Left lung (tissue), 10 donors: ENCODE data around the gene CDRT4. TPM values are rescaled to one million over a fixed set of nuclear protein-coding genes. Genes with fewer than 3 reads are reported as not detected.

Experiments
- ATAC-seq: fragments of 200-7000 bp; cut with Tn5 transposase; one replicate; pipeline ENCODE4 v1.9.1; 2020; ENCODE audit warnings: moderate library complexity
- DNase-seq, 4 donors: peaks; one replicate each; pipeline ENCODE4 v3.0.0-alpha.2; 2013 to 2020
- H3K27ac ChIP-seq, 2 donors: fragments of 200-600 bp; sonication (generic) in 1 of 2; one replicate each; pipeline versions ENCODE4 v1.5.0 to v1.8.0; 2020 to 2021
- H3K27me3 ChIP-seq, 2 donors: fragments of 200-600 bp; sonication (generic) in 1 of 2; one replicate each; pipeline versions ENCODE4 v1.5.0 to v1.8.0; 2020 to 2021
- H3K36me3 ChIP-seq, 2 donors: fragments of 200-600 bp; sonication (generic) in 1 of 2; one replicate each; pipeline versions ENCODE4 v1.5.0 to v1.8.0; 2020 to 2021
- H3K4me1 ChIP-seq, 2 donors: fragments of 200-600 bp; one replicate each; pipeline ENCODE4 v1.8.0; 2021
- H3K4me3 ChIP-seq, 2 donors: fragments of 200-600 bp; sonication (generic) in 1 of 2; one replicate each; pipeline versions ENCODE4 v1.5.0 to v1.8.0; 2020 to 2021; ENCODE audit warnings: mild to moderate bottlenecking in 1 of 2
- H3K9me3 ChIP-seq, 2 donors: fragments of 200-600 bp; sonication (generic) in 1 of 2; one replicate each; pipeline versions ENCODE4 v1.5.0 to v1.8.0; 2020 to 2021
- intact Hi-C, 2 donors: fragments of 100-400 bp; cut with DNase I; formaldehyde crosslinking; loops; one replicate each; pipeline versions ENCODE4 v1.11.2 to v1.14.2; 2022
- polyA plus RNA-seq, 6 donors: library from polyadenylated mRNA; unstranded; fragments of 120-200 nt; gene quantifications; one replicate each; pipeline ENCODE4 v1.2.1, GENCODE V29; 2013; ENCODE audit not compliant: insufficient read length in 6 of 6
- total RNA-seq, 2 donors: library from RNA; stranded (reverse); fragmentation: NEBNext Ultra II Directional; extraction: Animal tissue kit (Norgen Biotek cat#: 25700); gene quantifications; one replicate each; pipeline ENCODE4 v1.2.1, GENCODE V29; 2021
- TF ChIP-seq, protein P1 (sequence below), 2 donors: fragments of 200-600 bp; sonication (generic) in 1 of 2; IDR thresholded peaks; one replicate each; pipeline versions ENCODE4 v1.5.0 to v1.8.0; 2021; ENCODE audit warnings: antibody characterized with exemption in 2 of 2
- donor health status: DM: no; HTN: yes; CAD: no.
- donor health status: DM: no; HTN: no; CAD: no.

CDRT4 gene
- total and polyA plus RNA-seq, 8 donors = 2.7 to 24.9 (median 17.8) TPM

DNA sequence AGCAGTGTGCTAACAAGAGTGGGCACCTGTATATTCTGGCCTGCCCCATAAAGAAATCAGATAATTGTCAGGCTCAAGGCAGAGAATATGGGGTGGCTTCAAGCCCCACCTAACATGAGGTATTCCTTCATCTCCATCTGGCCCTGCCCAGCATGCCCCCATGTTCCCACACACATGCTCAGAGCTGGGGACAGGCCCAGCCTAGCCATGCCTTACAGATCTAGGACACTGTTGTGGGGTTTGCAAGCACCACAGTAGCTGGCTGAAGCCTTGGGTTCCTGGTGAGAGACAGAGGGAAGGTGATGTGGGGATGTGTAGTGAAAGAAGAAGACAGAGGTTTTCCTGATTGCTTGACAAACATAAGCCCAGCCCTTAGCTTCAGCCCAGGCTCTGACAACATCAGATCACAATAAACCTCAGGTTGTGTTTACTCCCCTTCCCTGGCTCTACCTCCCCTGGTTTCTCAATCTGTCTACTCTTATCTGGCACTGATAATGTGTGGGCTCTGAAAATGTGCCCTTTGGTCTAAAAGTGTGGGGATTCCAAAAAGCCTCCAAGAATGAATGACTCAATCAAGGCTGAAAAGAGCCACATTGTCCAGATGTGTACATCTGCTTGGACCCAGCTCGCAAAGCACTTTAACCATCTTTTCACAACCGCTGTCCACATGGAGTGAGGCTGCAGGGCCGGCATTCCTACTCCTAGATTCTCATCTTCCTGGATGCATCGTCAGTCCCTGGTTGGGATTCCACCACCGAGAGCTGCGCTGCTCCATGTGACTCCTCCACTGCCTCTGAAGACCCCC lies 34.4 kb downstream of the CDRT4 start:
- DNase-seq = peak in 2 of 4 donors; percentile 89 to 92

DNA sequence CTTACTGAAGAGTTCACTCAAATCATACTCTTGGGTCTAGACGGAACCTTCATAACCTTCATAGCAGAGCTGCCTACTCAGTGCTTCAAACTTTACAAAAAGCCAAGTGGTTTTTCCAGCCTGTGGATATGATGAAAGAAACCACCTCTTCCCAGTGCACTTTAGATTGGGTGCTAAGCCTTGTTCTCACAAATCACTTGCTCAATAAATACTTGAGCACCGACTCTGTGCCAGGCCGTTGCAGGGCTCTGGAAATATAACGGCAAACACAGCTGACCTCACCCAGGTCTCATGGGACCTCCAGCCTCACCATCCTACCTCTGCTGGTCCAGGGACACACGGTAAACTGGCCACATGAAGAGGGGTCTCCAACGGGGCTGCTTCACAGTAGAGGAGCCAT lies 35.7 kb downstream of the CDRT4 start:
- no peaks in the 10 kb centered on the region for H3K36me3 ChIP-seq
- H3K9me3 ChIP-seq = no peaks in the 10 kb centered on the region
- TF ChIP-seq, protein P1, sequence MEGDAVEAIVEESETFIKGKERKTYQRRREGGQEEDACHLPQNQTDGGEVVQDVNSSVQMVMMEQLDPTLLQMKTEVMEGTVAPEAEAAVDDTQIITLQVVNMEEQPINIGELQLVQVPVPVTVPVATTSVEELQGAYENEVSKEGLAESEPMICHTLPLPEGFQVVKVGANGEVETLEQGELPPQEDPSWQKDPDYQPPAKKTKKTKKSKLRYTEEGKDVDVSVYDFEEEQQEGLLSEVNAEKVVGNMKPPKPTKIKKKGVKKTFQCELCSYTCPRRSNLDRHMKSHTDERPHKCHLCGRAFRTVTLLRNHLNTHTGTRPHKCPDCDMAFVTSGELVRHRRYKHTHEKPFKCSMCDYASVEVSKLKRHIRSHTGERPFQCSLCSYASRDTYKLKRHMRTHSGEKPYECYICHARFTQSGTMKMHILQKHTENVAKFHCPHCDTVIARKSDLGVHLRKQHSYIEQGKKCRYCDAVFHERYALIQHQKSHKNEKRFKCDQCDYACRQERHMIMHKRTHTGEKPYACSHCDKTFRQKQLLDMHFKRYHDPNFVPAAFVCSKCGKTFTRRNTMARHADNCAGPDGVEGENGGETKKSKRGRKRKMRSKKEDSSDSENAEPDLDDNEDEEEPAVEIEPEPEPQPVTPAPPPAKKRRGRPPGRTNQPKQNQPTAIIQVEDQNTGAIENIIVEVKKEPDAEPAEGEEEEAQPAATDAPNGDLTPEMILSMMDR (IDR thresholded peaks at IDR 0.05) = no peak
- H3K4me3 ChIP-seq = no peak overlapping the region
- H3K27me3 ChIP-seq = no peaks in the 10 kb centered on the region
- intact Hi-C loops = no loop called here
- peaks cover 4 to 19% of the 10 kb centered on the region in 2 donors for H3K4me1 ChIP-seq
- no peak for DNase-seq
- ATAC-seq = peak; percentile 50
- H3K27ac ChIP-seq = no peak overlapping the region

More for the DNA sequence above, 34.4 kb downstream of the CDRT4 start:
- no peaks in the 10 kb centered on the region for H3K27me3 ChIP-seq
- ATAC-seq = peak; percentile 43
- TF ChIP-seq, protein P1 (IDR thresholded peaks at IDR 0.05) = no peak
- peaks cover 0 to 4% of the 10 kb centered on the region in 2 donors for H3K36me3 ChIP-seq
- peaks cover 4 to 24% of the 10 kb centered on the region in 2 donors for H3K4me1 ChIP-seq
- intact Hi-C loops = no loop called here
- peak overlapping the region; percentile 18 to 33 for H3K27ac ChIP-seq
- H3K4me3 ChIP-seq = no peak overlapping the region
- H3K9me3 ChIP-seq = no peaks in the 10 kb centered on the region

DNA sequence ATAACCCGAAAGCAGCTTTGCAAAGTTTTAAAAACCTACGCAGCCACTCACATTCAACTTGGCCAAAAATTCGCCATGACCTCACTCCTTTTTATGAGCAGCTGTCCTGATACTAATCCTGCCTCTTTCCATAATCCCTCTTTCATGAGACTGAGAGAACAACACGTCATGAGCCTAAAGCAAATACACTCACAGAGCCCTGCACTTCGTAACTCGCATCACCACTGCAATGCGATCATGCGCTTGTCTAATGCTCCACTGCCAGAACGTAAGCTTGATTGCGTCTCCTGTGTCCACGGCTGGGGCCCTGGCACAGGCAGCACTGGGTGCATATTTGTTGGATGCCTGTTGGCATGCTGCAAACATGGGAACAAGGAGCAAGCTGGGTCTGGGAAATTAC lies 36.2 kb downstream of the CDRT4 start:
- no peaks in the 10 kb centered on the region for H3K9me3 ChIP-seq
- H3K4me1 ChIP-seq = peaks cover 4 to 13% of the 10 kb centered on the region in 2 donors
- H3K36me3 ChIP-seq = no peaks in the 10 kb centered on the region
- H3K4me3 ChIP-seq = no peak overlapping the region
- intact Hi-C loops = no loop called here
- TF ChIP-seq, protein P1 (IDR thresholded peaks at IDR 0.05) = no peak
- H3K27me3 ChIP-seq = no peaks in the 10 kb centered on the region
- H3K27ac ChIP-seq = no peak overlapping the region
- ATAC-seq (no peak), DNase-seq (no peak)

DNA sequence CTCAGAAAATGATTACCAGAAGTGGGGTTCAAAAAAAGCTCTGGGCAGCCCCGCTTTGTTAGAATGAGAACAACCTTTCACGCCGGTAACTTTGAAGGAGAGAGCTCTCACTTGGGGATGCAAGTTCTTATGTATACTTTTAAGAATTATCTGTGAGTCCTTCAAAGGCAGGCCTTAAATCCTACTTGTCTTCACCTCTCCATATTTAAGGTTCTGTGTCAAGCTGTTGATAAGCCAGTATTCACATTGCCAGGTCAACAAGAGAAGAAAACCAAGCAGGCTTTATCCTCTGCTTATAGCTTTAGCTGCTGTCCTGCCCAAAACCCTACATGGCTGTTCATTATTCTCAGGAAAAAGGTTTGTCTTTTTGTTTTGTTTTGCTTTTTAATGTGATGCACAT lies 42.9 kb downstream of the CDRT4 start:
- Histone ChIP-seq H3K36me3 (no peaks in the 10 kb centered on the region), H3K27me3 (no peaks in the 10 kb centered on the region), H3K4me1 (no peaks in the 10 kb centered on the region), H3K9me3 (no peaks in the 10 kb centered on the region), H3K4me3 (no peak overlapping the region), H3K27ac (no peak overlapping the region)
- intact Hi-C loops = no loop called here
- ATAC-seq (no peak), DNase-seq (no peak)
- TF ChIP-seq, protein P1 (IDR thresholded peaks at IDR 0.05) = no peak

DNA sequence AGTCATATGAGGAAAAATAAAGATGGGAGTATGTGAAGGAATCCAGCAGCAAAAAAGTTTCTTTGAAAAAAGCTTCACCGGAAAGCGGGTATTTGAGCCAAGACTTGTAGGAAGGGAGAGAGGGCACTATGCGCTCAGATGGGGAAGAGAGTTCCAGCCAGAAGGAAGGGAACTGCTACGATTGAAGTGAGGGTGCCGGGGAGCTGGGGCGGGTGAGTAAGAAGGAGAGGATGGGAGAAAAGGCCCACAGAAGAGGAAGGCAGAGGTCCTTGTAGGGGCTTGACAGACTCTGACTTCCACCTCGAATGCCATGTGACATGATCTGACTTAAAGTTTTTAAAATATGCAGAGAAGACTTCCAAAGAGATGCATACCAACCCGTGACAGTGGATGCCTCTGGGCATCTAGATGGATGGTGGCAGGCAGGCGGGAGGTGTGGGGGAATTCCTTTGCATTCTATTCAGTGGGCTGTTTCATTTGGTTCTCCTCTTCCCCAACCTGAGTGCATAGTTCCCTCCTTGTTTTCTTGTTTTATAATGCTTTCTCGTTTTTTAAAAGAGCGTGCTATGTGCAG lies 44.9 kb downstream of the CDRT4 start:
- no peak for ATAC-seq
- Histone ChIP-seq H3K36me3 (no peaks in the 10 kb centered on the region), H3K27ac (no peak overlapping the region), H3K4me1 (no peaks in the 10 kb centered on the region), H3K9me3 (no peaks in the 10 kb centered on the region), H3K27me3 (no peaks in the 10 kb centered on the region), H3K4me3 (no peak overlapping the region)
- TF ChIP-seq, protein P1 (IDR thresholded peaks at IDR 0.05) = no peak
- intact Hi-C loops = no loop called here
- DNase-seq = no peak
